ENCODE data around the gene BAG3.

DNA sequence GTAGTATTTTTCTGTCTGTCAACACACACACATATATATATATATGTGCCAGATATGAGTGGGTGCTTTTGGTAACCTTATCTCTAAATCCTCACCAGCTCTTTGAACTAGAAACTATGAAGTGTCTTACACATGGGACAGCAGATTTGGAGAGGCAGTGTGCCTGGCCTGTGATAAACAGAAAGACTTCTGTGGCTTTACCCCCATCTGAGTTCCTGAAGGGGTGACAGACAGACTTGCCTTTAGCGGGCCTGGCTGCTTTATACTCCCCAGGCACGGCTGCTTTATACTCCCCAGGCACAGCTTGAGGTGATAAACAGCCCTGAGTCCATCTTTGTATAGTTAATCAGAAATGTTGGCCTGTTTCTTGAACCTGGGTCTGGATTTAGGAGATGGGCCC lies 5.6 kb downstream of the BAG3 start:
- TF ChIP-seq, protein P1, sequence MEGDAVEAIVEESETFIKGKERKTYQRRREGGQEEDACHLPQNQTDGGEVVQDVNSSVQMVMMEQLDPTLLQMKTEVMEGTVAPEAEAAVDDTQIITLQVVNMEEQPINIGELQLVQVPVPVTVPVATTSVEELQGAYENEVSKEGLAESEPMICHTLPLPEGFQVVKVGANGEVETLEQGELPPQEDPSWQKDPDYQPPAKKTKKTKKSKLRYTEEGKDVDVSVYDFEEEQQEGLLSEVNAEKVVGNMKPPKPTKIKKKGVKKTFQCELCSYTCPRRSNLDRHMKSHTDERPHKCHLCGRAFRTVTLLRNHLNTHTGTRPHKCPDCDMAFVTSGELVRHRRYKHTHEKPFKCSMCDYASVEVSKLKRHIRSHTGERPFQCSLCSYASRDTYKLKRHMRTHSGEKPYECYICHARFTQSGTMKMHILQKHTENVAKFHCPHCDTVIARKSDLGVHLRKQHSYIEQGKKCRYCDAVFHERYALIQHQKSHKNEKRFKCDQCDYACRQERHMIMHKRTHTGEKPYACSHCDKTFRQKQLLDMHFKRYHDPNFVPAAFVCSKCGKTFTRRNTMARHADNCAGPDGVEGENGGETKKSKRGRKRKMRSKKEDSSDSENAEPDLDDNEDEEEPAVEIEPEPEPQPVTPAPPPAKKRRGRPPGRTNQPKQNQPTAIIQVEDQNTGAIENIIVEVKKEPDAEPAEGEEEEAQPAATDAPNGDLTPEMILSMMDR (IDR thresholded peaks at IDR 0.05; ENCODE audit: control extremely low read depth in 1 of 3, insufficient read depth in 1 of 3, low read depth in 1 of 3, low read length in 3 of 3), result no peak
- TF ChIP-seq POLR2AphosphoS5 (IDR thresholded peaks at IDR 0.05; ENCODE audit: low read depth, low read length), result no peak
- no peak for TF ChIP-seq EP300 (IDR thresholded peaks at IDR 0.05; ENCODE audit: borderline replicate concordance in 1 of 2, low read depth in 2 of 2, low read length in 2 of 2)
- TF ChIP-seq CHD2 (IDR thresholded peaks at IDR 0.05; ENCODE audit: low read length), result no peak
- no peak for TF ChIP-seq RBBP5 (IDR thresholded peaks at IDR 0.05; ENCODE audit: borderline replicate concordance, low read depth, low read length)
- no peak for TF ChIP-seq POLR2A (IDR thresholded peaks at IDR 0.05; ENCODE audit: control extremely low read depth in 1 of 2, low read depth in 2 of 2, low read length in 2 of 2)
- no peak for TF ChIP-seq HDAC2 (IDR thresholded peaks at IDR 0.05; ENCODE audit: borderline replicate concordance in 1 of 2, low read depth in 2 of 2, low read length in 2 of 2)
- no peak for TF ChIP-seq KDM5A (IDR thresholded peaks at IDR 0.05; ENCODE audit: low read length)

Data from H1 (cell line).